GM21723 (cell line): Measurements from ENCODE around the gene SRGAP2B.
"Not testable (repeated sequence)": the region's sequence is repeated elsewhere in the genome, so short reads cannot be mapped to it uniquely, and the experiment has no call there.

Experiments
- ATAC-seq: cut with Tn5 transposase; IDR thresholded peaks from one replicate; pipeline ENCODE4 v1.9.1; 2021; ENCODE audit warnings: mild to moderate bottlenecking, moderate library complexity; ENCODE audit not compliant: unreplicated experiment

Gene SRGAP2B

DNA sequence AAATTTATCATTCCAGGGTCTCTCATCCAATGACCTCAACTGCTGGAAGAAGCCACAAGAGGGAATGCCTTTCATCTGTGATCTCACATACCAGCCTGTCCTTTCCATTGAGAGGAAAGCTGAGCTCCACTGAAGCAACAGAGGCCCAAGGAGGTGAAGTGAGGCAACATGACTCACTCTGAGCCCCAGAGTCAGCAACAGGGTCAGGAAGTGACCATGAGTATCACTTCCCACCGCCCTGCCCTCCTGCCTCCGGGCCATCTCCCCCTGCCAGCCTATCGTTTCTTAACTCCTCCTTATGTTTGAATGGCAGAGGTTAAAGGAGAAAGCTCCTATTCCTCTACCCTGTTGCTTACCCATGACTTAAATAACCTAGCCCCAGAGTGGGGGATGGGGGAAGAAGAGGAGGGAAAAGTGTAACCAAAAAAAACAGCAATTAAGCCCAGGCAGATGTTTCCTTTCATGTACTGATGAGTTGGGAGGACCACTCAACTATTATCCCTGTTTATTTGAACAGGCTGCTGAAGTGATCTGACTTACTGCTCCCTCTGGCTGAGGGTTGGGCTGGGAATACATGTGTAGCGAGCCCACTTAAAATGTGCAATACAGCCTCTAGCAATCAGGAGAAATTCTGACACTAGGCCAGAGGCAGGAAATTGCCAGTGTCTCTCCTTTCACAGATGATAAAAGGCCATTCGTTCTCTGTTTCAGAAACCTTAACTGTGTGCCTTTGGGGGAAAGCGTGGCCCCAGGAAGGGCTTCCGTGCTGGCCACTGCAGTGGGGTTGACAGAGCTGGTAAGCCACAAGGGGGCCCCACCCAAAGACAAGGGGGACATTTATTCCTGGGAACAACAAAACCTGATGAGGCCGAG is 177.7 kb downstream of the SRGAP2B start:
- not testable (repeated sequence) for ATAC-seq

DNA sequence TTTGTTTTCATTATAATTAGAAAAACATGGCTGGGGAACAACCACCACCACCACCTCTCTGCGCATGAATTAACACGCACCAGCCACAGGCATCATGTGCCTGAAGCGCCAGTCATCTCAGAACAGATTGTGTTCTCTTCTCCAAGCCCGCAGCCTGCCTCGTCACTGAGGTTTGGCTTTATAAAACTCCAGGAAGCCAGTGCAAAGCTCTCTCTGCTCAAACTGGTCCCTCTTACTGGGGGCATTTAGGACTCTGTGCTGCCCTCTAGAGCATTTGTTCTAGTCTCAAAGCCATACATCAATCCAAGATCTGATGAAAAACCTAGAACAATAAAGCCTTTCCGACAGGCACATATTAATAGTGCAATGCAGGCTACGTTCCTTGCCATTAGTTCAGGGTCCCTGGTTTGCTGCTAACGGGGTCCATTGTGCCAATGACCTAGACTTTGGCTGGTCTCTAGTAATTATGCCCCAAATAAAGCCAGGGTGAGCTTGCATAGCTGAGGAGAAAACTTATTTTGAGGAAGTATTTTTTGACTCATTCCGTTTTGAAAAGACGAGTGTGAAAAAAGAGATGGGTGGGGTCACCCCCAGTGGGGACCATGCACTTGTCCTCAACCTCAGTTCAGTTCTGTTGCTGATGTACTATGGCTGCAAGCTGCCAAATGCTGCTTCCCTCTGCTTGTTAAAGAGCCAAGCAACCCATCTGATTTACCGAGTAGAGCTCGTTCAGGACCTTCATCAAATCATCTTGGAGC is 181.0 kb downstream of the SRGAP2B start:
- ATAC-seq: not testable (repeated sequence)

DNA sequence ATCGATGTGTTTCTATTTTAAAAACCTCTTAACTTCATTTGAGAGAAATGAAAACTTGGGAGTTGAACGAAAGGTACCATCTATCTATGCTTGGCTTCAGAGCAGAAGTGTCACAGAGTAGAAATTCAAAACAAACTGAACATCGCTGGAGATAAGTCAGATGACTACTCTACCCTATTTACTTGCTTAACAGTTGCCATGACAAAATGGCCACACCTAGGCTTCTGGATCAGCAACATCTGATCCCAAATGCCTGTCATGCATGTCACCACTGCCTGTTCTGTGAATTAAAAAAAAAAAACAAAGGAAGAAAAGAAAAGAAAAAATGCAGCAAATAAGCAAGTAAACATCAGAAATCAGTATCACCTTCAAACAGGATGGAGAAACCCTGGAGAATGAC is 181.7 kb downstream of the SRGAP2B start:
- ATAC-seq: not testable (repeated sequence)

DNA sequence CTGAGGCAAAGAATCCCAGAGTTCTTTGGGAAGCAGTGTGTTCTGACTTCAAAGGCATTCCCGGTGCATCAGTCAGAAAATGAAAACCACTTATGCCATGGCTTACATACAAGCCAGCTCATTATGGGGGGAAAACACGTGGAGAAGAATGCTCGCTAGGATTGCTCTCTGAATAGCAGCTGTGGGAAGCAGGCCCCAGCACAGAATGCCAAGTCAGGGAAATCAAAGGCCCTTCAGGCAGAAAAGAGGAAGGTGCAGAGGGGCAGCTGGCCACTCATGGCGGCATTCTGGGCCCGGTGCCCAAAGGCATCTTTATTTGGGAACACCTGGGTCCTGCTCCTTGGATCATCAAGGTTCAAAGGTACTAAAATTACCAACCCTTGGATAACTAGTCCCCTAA is 184.4 kb downstream of the SRGAP2B start:
- not testable (repeated sequence) for ATAC-seq

DNA sequence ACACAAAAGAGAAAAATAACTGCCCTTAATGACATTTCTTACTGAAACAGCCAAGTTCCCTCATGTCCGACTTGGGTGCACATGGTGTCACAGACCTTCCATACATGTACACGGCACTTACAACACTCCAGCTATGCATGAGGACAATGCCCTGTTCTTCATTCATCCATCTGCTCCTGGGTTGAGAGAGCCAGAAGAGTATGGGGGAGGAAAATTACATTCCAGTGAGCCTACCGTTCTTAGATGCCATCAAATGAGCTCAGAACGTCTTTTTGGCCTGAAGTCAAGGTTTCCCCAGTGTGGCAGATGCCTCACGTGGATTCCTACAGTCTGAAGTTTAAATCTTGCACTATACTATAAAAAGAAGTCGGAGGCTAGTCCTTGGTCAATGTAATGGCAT is 194.3 kb downstream of the SRGAP2B start:
- not testable (repeated sequence) for ATAC-seq

DNA sequence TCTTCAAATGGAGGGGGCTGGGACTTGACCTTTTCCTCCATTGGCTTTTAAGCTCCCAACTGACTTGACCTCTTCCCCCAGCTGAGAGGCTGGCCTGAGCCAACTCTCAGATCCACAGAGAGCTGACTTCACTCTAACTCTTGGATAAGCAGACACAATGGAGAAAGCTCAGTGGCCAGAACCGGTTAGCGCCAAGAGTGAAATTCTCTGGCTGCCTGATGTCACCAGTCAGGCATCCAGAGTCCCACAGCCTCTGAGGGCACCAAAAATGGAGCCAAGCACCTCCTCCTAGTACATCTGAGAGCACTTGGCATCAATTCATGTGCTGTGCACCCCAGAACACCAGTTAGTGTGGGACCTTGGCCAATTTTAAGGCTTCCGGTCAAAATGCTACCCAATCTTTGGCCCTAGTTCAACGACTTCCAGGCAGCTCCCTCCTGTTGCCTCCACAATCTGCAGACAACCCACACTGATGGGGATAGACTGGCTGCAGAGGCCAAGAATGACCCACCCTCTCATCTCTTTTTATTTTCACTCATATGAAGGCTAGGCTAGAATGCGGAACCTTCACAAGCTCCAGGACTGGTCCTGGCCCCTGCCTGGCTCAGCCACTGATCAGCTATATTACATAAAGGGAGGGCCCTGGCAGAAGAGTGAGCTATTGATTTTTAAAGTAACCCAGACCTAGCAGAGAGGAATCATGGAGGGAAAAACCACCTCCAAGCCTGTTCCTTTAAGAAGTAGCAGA is 200.5 kb downstream of the SRGAP2B start:
- not testable (repeated sequence) for ATAC-seq

DNA sequence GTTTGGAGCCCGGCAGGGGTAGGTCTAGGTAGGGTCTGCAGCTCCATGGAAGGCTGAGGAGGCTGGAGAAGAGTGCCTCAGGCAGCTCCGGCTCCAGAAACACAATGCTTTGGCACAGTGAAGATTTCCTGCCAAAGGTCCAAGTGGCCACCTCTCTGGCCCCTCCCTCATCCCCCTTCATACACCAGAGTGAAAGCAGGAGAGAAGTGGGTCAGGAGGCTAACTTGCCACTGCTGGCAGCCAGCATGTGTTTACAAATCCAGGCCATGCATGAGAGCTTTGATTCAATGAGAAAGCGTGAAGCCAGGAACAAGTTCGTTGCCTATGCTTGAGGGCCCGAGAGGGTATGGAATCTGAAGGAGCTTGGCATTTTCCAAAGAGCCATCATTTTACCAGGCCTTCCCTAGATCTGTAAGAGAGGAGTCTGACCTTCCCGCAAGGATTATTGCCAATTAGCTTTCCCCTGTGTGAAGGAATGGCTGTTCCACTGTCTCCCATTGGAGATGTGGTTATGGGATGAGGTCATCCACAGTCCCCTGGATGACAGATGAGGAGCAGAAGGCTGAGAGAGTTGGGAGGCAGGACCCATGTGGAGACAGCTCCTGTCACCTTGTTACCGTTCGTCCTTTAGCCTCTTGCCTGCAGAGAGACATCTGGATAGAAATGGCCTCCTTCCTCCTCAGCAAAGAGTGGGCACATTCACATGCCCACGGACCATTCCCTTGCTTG is 201.3 kb downstream of the SRGAP2B start:
- not testable (repeated sequence) for ATAC-seq

DNA sequence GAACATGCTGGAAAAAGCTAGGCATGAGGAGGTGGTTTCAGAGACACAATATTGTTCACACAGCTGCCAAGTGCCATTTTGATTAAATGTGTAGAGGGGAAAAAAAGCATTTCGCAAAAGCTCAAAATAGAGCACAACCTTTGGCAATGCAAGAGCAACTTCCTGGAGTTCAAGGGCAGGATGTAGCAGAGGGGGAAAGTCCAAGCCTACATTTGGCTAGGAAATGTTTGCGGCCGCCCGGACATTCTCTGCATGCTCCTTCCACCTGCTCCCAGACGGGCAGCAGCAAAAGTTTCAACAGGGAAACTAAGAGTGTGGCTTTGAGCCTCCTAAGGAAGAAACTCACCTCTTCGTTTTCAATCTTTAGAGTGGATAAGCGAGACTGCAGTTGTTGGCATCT is 202.1 kb downstream of the SRGAP2B start:
- not testable (repeated sequence) for ATAC-seq

DNA sequence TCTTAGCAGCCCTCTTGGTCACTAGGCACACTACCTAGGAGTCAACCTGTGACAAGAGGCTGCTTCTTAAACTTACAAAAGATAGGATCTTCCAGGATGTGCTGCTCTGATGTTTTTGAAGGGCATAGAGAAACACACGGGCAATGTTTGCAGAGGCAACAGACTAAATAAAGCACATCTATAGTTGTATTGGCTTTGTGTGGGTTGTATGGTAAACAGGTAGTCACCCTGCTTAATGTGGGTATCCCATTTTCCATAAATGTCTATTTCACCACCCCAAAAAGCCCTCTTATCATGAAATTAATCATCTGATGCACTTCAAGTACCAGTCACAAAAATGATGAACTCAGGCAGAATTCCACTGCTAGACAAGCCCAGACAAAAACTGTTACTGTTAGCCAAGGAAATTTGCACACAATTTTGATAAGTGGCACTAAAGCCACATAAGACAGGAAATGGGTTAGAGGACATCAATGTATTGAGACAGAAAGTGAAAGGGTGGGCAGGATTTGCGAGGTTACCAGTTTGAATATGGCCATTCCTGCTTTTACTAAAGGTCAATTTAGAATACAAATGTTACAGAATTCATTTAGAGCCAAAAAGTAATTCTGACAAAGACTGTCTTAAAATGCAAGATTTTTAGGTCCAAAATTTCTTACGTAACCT is 205.5 kb downstream of the SRGAP2B start:
- not testable (repeated sequence) for ATAC-seq

DNA sequence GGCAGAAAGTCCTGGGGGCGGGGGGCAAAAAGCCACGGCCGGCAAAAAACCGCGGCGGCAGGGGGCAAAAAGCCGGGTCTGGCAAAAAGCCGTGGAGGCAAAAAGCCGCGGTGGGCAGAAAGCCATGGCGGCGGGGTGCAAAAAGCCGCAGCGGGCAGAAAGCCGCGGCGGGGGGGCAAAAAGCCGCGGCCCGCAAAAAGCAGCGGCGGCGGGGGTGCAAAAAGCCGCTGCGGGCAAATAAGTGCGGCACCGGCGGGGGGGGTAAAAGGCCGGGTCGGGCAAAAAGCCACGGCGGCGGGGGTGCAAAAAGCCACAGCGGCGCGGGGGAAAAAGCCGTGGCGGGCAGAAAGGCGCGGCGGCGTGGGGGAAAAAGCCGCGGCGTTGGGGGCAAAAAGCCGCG is 212.1 kb downstream of the SRGAP2B start:
- not testable (repeated sequence) for ATAC-seq

DNA sequence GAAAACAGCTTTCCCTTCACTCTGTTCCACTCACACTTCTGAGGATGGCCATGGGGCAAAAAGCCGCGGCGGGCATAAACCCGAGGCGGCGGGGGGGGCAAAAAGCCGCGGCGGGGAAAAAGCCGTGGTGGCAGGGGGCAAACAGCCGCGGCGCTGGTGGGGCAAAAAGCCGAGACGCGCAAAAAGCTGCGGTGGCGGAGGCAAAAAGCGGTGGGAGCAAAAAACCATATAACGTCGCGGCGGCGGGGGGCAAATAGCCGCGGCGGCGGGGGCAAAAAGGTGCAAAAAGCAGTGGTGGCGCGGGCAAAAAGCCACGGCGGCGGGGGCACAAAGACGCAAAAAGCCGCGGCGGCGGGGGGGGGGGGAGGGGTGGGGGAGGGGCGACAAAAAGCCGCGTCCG is 212.8 kb downstream of the SRGAP2B start:
- not testable (repeated sequence) for ATAC-seq

DNA sequence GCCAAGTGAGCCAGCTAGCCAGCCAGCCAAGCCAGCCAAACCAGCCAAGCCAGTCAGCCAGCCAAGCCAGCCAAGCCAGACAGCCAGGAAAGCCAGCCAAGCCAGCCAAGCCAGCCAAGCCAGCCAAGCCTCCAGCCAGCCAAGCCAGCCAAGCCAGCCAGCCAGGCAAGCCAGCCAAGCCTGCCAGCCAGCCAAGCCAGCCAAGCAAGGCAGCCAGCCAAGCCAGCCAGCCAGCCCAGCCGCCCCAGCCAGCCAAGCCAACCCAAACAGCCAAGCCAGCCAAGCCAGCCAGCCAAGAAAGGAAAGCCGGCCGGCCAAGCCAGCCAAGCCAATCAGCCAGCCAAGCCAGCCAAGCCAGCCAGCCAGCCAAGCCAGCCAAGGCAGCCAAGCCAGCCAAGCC is 236.5 kb downstream of the SRGAP2B start:
- ATAC-seq: not testable (repeated sequence)
